Fibroblast of pulmonary artery (primary cell): Measurements from ENCODE around the gene ZNF524.

Experiments
- DNase-seq: peaks from one replicate; pipeline ENCODE4 v3.0.0-alpha.2; 2010; ENCODE audit warnings: low read depth
- H3K4me3 ChIP-seq: replicated peaks from 2 replicates; pipeline ENCODE4 v1.5.1; 2011; ENCODE audit warnings: low read depth, mild to moderate bottlenecking, control low read depth, low read length, moderate library complexity
- TF ChIP-seq, protein P1 (sequence below): IDR thresholded peaks from 2 replicates; pipeline ENCODE4 v1.5.1; 2011; ENCODE audit warnings: mild to moderate bottlenecking, control low read depth, low read length, inconsistent platforms; ENCODE audit errors: missing control alignments

The ZNF524 gene

DNA sequence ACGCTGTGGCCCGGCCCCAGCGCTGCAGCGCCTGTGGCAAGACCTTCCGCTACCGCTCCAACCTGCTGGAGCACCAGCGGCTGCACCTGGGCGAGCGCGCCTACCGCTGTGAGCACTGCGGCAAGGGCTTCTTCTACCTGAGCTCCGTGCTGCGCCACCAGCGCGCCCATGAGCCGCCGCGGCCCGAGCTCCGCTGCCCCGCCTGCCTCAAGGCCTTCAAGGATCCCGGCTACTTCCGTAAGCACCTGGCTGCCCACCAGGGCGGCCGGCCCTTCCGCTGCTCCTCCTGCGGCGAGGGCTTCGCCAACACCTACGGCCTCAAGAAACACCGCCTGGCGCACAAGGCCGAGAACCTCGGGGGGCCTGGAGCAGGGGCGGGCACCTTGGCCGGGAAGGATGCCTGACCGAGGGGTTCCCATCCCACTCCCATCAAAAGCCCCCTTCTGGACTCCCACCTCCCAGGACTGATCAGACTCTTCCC, 16.3 kb downstream of the ZNF524 start:
- DNase-seq: no peak
- H3K4me3 ChIP-seq: no peak overlapping the region
- TF ChIP-seq, protein P1, sequence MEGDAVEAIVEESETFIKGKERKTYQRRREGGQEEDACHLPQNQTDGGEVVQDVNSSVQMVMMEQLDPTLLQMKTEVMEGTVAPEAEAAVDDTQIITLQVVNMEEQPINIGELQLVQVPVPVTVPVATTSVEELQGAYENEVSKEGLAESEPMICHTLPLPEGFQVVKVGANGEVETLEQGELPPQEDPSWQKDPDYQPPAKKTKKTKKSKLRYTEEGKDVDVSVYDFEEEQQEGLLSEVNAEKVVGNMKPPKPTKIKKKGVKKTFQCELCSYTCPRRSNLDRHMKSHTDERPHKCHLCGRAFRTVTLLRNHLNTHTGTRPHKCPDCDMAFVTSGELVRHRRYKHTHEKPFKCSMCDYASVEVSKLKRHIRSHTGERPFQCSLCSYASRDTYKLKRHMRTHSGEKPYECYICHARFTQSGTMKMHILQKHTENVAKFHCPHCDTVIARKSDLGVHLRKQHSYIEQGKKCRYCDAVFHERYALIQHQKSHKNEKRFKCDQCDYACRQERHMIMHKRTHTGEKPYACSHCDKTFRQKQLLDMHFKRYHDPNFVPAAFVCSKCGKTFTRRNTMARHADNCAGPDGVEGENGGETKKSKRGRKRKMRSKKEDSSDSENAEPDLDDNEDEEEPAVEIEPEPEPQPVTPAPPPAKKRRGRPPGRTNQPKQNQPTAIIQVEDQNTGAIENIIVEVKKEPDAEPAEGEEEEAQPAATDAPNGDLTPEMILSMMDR: no peak

DNA sequence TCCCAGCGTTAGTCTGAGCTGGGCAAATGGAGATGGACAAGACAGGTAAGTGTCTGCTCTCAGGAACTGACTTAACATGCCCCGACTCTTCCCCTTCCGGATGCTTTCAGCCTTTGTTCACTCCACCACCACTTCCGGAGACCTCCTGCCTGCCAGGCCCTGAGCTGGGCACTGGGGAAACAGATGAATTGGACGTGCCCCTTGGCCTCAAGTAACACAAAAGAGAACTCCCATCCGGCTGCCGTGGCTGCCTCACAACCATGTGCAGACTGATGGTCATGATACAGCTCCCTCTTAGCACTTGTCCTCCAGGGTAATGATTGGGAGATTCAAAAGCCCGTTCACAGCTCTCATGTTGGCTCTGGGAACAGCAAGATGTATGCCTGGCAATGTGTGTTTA, 17.3 kb downstream of the ZNF524 start:
- TF ChIP-seq, protein P1: no peak
- DNase-seq: no peak
- no peak overlapping the region for H3K4me3 ChIP-seq

GRCh38 chr19:55618426-55618825, 18.3 kb downstream of the ZNF524 start:
- H3K4me3 ChIP-seq: no peak overlapping the region
- TF ChIP-seq, protein P1: no peak
- no peak for DNase-seq

GRCh38 chr19:55619286-55619685, 19.2 kb downstream of the ZNF524 start:
- no peak overlapping the region for H3K4me3 ChIP-seq
- TF ChIP-seq, protein P1: no peak
- DNase-seq: no peak

DNA sequence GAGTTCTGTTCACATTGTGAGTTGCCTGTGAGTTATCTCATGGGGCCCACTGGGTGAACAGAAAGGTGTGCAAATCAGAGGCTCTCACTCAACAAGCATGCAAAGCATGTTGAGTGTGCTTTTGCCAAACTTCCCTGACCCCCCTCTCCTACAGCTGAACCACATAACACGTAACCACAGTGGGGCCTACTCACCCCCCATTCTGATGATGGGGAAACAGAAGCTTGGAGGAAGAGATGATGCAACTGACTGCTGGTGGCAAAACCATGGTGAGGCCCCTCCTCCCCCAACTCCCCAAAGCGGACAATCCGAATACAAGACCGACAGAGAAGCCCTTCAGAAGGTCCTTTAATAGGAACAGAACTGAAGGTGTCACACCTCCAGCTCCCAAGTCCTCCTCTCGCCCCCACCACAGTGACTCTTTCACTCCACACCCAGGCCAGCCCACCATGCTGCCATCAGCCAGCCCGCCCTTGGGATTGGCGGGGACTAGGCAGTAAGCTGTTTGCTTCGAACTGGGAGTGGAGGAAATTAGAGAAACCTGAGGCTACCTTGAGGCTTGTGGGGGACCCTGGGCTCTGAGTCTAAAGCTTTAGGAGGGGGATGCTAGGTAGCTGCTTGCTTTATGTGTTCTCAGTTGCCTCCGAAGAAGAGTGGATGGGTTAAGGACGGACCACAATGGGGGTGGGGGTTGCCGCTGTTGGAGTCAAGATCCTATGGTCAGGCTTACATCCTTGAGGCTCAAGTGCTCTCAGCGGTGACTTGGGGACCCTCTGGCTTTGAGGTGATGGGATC, 20.5 kb downstream of the ZNF524 start:
- no peak for DNase-seq
- TF ChIP-seq, protein P1: no peak
- H3K4me3 ChIP-seq: no peak overlapping the region

- no peak for DNase-seq
- TF ChIP-seq, protein P1: no peak
- H3K4me3 ChIP-seq: no peak overlapping the region
Observed at GRCh38 chr19:55621205-55621672, 21.2 kb downstream of the ZNF524 start.

- TF ChIP-seq, protein P1: no peak
- no peak overlapping the region for H3K4me3 ChIP-seq
- DNase-seq: no peak
Observed at GRCh38 chr19:55621673-55622231, 21.7 kb downstream of the ZNF524 start.
